Upper lobe of left lung (tissue), 4 donors: ENCODE results near the gene LSM14B.

Source experiments
- CTCF ChIP-seq, 6 experiments: fragments of 450-650 bp in 4 of 6; fragments of 200-600 bp in 2 of 6; sonication (generic) in 2 of 6; IDR thresholded peaks; one replicate each; pipeline ENCODE4 v1.5.1; 2016 to 2019; ENCODE audit warnings: antibody characterized with exemption in 6 of 6
- EP300 ChIP-seq, 4 donors: sonication (generic); formaldehyde crosslinking; IDR thresholded peaks; one replicate each; pipeline ENCODE4 v1.5.1; 2017; ENCODE audit warnings: antibody characterized with exemption in 4 of 4, control low read depth in 2 of 4
- POLR2A ChIP-seq, 4 donors: fragments of 450-650 bp; IDR thresholded peaks; one replicate each; pipeline ENCODE4 v1.5.1; 2016 to 2017; ENCODE audit warnings: antibody characterized with exemption in 4 of 4, mild to moderate bottlenecking in 2 of 4
- POLR2AphosphoS5 ChIP-seq, 2 donors: sonication (generic); formaldehyde crosslinking; IDR thresholded peaks; one replicate each; pipeline ENCODE4 v1.5.1; 2017; ENCODE audit warnings: antibody characterized with exemption in 2 of 2

- no peak for TF ChIP-seq CTCF (IDR thresholded peaks at IDR 0.05)
- no peak for TF ChIP-seq POLR2AphosphoS5 (IDR thresholded peaks at IDR 0.05)
- TF ChIP-seq POLR2A (IDR thresholded peaks at IDR 0.05), result no peak
- no peak for TF ChIP-seq EP300 (IDR thresholded peaks at IDR 0.05)
Observed at GRCh38 chr20:62105592-62105991, 16.7 kb upstream of the LSM14B start.
